ENCODE data around the gene INKA1.

INKA1 gene

DNA sequence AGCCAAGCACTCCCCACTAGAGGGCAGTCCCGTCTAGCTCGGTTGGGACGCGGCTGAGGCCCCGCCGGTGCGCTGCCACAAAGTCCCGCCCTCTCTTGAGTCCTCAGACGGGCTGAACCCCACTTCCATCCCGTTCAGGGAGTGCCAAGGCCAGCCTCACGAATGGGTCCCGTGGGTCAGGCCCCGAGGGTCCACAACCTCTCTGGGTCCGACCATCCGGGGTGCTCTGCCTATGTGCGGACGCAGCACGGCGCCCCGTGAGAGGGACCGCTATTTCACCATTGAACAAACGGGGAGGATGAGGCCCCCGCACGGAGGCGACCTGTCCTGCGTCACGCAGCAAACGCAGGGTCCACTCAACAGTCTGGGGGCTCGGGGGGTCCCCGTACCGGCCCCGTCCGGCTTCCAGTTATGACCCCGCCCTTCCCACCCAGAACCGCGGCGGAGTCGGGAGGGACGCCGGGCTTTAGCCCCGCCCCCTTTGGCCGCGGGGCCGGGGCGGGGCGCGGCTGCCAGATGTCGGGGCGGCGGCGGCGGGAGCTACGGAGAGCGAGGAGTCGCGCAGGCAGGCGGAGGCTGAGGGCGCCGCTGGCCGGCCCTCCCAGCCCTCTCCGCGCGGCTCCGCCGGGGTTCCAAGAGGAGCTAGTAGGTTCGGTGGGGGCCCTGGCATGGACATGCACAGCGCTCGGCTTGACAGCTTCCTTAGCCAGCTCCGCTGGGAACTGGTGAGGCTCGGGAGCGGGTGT is at the start of gene INKA1:
TSS of gene INKA1 (plus strand) at position 543 of the 746 bp plus-strand sequence. CDS start at position 675, 132 bp downstream.
- Mint-ChIP-seq H3K27me3 (ENCODE audit: low read depth) (peaks cover 18% of the 10 kb centered on the region), H3K27ac (peak within 1 kb of the TSS; percentile 100), H3K9me3 (no peaks in the 10 kb centered on the region), H3K4me3 (peak within 1 kb of the TSS; percentile 88 to 93 (median 90)), H3K4me1 (peaks cover 33% of the 10 kb centered on the region), H3K36me3 (ENCODE audit: low read depth) (peaks cover 3% of the 10 kb centered on the region)
- TF ChIP-seq, protein P1, sequence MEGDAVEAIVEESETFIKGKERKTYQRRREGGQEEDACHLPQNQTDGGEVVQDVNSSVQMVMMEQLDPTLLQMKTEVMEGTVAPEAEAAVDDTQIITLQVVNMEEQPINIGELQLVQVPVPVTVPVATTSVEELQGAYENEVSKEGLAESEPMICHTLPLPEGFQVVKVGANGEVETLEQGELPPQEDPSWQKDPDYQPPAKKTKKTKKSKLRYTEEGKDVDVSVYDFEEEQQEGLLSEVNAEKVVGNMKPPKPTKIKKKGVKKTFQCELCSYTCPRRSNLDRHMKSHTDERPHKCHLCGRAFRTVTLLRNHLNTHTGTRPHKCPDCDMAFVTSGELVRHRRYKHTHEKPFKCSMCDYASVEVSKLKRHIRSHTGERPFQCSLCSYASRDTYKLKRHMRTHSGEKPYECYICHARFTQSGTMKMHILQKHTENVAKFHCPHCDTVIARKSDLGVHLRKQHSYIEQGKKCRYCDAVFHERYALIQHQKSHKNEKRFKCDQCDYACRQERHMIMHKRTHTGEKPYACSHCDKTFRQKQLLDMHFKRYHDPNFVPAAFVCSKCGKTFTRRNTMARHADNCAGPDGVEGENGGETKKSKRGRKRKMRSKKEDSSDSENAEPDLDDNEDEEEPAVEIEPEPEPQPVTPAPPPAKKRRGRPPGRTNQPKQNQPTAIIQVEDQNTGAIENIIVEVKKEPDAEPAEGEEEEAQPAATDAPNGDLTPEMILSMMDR (IDR thresholded peaks at IDR 0.05; ENCODE audit: unreplicated experiment in 3 of 3): peak; percentile 86

DNA sequence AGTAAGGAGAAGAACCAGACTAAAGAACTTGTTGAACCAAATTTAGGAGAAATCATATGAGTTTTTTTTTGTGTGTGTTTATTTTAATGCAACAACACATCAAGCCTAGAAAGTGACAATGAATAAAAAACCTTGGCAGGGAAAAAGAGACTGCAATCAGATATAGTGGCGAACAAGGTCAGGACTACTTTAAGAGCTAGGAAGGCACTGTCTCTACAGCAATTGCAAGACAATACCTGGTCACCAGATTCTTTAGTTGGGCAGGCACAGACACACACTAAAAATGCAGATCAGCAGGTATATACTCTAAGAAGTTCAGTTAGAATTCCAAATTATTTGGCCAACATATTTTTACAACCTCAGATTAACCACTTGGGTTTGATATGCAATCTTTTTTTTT is 48.5 kb upstream of the INKA1 start:
- Mint-ChIP-seq H3K36me3 (ENCODE audit: low read depth) (peaks cover 17% of the 10 kb centered on the region), H3K4me3 (no peak overlapping the region), H3K27ac (no peak overlapping the region), H3K4me1 (peaks cover 12% of the 10 kb centered on the region), H3K27me3 (ENCODE audit: low read depth) (no peaks in the 10 kb centered on the region), H3K9me3 (no peaks in the 10 kb centered on the region)
- TF ChIP-seq, protein P1 (IDR thresholded peaks at IDR 0.05; ENCODE audit: unreplicated experiment in 3 of 3): no peak

DNA sequence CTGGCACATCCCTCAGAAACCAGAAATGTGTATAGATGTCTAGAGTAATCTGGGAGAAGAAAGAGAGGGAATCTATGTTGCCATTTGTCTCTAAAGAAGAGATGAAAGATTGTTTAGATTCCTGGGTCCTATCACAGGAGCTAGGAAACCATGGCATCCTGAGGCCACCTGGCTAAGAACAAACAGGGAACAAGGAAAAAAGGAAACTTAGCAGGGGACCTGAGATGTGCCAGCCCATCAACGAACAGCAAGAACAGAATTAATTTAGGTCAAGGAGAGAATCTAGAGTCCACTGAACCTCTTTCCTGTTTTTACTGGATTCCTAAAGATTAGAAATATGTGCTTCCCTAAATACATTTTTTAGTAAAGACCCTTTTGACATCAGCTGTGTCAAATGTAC is 47.0 kb upstream of the INKA1 start:
- Mint-ChIP-seq H3K9me3 (no peaks in the 10 kb centered on the region), H3K4me1 (peaks cover 14% of the 10 kb centered on the region), H3K27ac (peak overlapping the region in 2 of 3 experiments; percentile 25 to 47), H3K27me3 (ENCODE audit: low read depth) (no peaks in the 10 kb centered on the region), H3K36me3 (ENCODE audit: low read depth) (peaks cover 11% of the 10 kb centered on the region), H3K4me3 (no peak overlapping the region)
- TF ChIP-seq, protein P1 (IDR thresholded peaks at IDR 0.05; ENCODE audit: unreplicated experiment in 3 of 3): no peak

DNA sequence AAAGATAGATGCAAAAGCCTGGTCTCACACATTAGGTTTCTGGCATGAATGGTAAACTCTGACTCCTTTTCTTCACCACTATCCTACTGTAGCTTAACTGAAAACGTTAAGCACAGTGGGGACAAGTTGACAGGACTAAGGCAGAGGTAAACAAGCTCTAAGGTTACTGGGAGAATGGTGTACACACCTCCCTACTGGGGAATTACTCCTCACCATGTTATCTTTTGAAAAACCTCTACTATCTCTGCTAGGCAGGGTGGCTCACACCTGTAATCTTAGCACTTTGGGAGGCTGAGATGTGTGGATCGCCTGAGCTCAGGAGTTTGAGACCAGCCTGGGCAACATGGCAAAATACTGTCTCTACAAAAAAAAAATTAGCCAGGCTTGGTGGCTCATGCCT is 45.9 kb upstream of the INKA1 start:
- Mint-ChIP-seq H3K27ac (peak overlapping the region in 1 of 3 experiments; percentile 12), H3K9me3 (no peaks in the 10 kb centered on the region), H3K4me1 (peaks cover 14% of the 10 kb centered on the region), H3K36me3 (ENCODE audit: low read depth) (peaks cover 11% of the 10 kb centered on the region), H3K4me3 (no peak overlapping the region), H3K27me3 (ENCODE audit: low read depth) (no peaks in the 10 kb centered on the region)
- TF ChIP-seq, protein P1 (IDR thresholded peaks at IDR 0.05; ENCODE audit: unreplicated experiment in 3 of 3): no peak

DNA sequence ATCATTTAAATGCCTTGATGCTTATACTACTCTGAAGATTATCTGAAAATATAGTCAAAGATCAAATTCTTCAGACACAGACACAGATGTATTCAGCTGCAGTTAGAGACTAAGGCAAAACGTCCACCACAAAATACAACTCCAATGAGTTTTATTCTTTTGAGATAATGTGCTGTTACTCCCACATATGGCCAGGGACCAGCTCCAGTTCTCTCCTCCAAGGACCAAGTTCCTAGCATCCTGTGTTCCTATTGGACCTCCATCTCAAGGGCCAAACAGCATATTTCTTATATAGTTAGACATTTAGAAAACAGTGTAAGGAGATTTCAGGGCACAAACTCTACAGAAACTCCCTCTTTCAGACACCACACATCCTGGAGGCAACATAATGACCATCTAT is 43.8 kb upstream of the INKA1 start:
- peaks cover 9% of the 10 kb centered on the region for H3K4me1 Mint-ChIP-seq
- no peaks in the 10 kb centered on the region for H3K9me3 Mint-ChIP-seq
- H3K27ac Mint-ChIP-seq: peak overlapping the region; percentile 67 to 85 (median 80)
- TF ChIP-seq, protein P1 (IDR thresholded peaks at IDR 0.05; ENCODE audit: unreplicated experiment in 3 of 3): no peak
- peaks cover 13% of the 10 kb centered on the region for H3K36me3 Mint-ChIP-seq (ENCODE audit: low read depth)
- H3K27me3 Mint-ChIP-seq (ENCODE audit: low read depth): no peaks in the 10 kb centered on the region
- H3K4me3 Mint-ChIP-seq: no peak overlapping the region

DNA sequence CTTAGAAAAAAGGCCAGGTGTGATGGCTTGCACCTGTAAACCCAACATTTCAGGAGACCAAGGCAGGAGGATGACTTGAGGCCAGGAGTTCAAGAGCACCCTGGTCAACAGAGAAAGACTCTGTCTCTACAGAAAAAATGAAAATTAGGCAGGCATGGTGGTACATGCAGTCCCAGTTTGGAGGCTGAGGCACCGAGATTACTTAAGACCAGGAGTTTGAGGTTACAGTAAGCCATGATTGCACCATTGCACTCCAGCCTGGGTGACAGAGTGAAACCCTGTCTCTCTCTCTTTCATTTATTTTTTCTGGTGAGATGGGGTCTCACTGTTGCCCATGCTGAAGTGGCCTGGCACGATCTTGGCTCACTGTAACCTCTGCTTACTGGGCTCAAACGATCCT is 41.4 kb upstream of the INKA1 start:
- no peaks in the 10 kb centered on the region for H3K27me3 Mint-ChIP-seq (ENCODE audit: low read depth)
- no peaks in the 10 kb centered on the region for H3K9me3 Mint-ChIP-seq
- H3K36me3 Mint-ChIP-seq (ENCODE audit: low read depth): peaks cover 24% of the 10 kb centered on the region
- H3K4me1 Mint-ChIP-seq: peaks cover 9% of the 10 kb centered on the region
- TF ChIP-seq, protein P1 (IDR thresholded peaks at IDR 0.05; ENCODE audit: unreplicated experiment in 3 of 3): no peak
- H3K27ac Mint-ChIP-seq: no peak overlapping the region
- no peak overlapping the region for H3K4me3 Mint-ChIP-seq
